NCI-H1105 treated with DMSO at 0.1 percent for 48 hours (cell line): ENCODE measurements around the gene ZNF592.
"Not testable (repeated sequence)": the region's sequence is repeated elsewhere in the genome, so short reads cannot be mapped to it uniquely, and the experiment has no call there.

Source experiments
- DNase-seq: peaks from one replicate; lab custom pipeline; 2025; lab: John Stamatoyannopoulos, UW

The ZNF592 gene

GRCh38 chr15:84741121-84741520 lies 7.3 kb upstream of the ZNF592 start:
- DNase-seq, result no peak

- DNase-seq, result peak; percentile 28
These were observed 747 bp upstream of the ZNF592 start for GRCh38 chr15:84747416-84748273.

GRCh38 chr15:84749111-84749991 lies 959 bp downstream of the ZNF592 start:
- no peak for DNase-seq

- DNase-seq, result no peak
These were observed 2.2 kb downstream of the ZNF592 start for GRCh38 chr15:84750583-84751092.

GRCh38 chr15:84751721-84752120 lies 3.3 kb downstream of the ZNF592 start:
- not testable (repeated sequence) for DNase-seq

- no peak for DNase-seq
These were observed 3.8 kb downstream of the ZNF592 start for GRCh38 chr15:84752195-84752594.

- no peak for DNase-seq
These were observed 4.3 kb downstream of the ZNF592 start for GRCh38 chr15:84752700-84753099.

GRCh38 chr15:84754889-84755288 lies 6.5 kb downstream of the ZNF592 start:
- DNase-seq, result not testable (repeated sequence)

GRCh38 chr15:84755736-84756527 lies 7.5 kb downstream of the ZNF592 start:
- DNase-seq, result no peak

- DNase-seq, result no peak
These were observed 10.6 kb downstream of the ZNF592 start for GRCh38 chr15:84759018-84759417.

GRCh38 chr15:84760219-84760618 lies 11.8 kb downstream of the ZNF592 start:
- DNase-seq, result no peak

- DNase-seq, result no peak
These were observed 13.3 kb downstream of the ZNF592 start for GRCh38 chr15:84761607-84762131.

- DNase-seq, result no peak
These were observed 14.6 kb downstream of the ZNF592 start for GRCh38 chr15:84762840-84763572.

- no peak for DNase-seq
These were observed 16.2 kb downstream of the ZNF592 start for GRCh38 chr15:84764585-84764984.

GRCh38 chr15:84764989-84765388 lies 16.6 kb downstream of the ZNF592 start:
- no peak for DNase-seq

- no peak for DNase-seq
These were observed 17.3 kb downstream of the ZNF592 start for GRCh38 chr15:84765675-84766074.

GRCh38 chr15:84766461-84767035 lies 18.2 kb downstream of the ZNF592 start:
- no peak for DNase-seq

- DNase-seq, result no peak
These were observed 23.6 kb downstream of the ZNF592 start for GRCh38 chr15:84772031-84772430.

- no peak for DNase-seq
These were observed 24.1 kb downstream of the ZNF592 start for GRCh38 chr15:84772467-84772866.

GRCh38 chr15:84773716-84774115 lies 25.3 kb downstream of the ZNF592 start:
- no peak for DNase-seq
